Mesenchymal stem cell (in vitro differentiated cells and primary cell): Measurements from ENCODE around the gene LIG1.

Experiments used
- DNase-seq: peaks from one replicate; pipeline ENCODE4 v3.0.0-alpha.2; 2013
- H2AFZ ChIP-seq: one replicate; pipeline ENCODE4 v1.6.1; 2013; ENCODE audit warnings: low read depth, mild to moderate bottlenecking, control low read depth, inconsistent platforms, low read length, moderate library complexity
- H2AK5ac ChIP-seq: 2 replicates; pipeline ENCODE4 v1.6.1; 2013; ENCODE audit warnings: low read length, moderate library complexity, mild to moderate bottlenecking, inconsistent platforms; ENCODE audit not compliant: severe bottlenecking
- H2BK120ac ChIP-seq: one replicate; pipeline ENCODE4 v1.6.1; 2013; ENCODE audit warnings: low read depth, mild to moderate bottlenecking, inconsistent platforms, low read length, moderate library complexity
- H2BK12ac ChIP-seq, 2 experiments: one replicate each; pipeline ENCODE4 v1.6.1; 2013; ENCODE audit warnings: inconsistent platforms in 2 of 2, low read length in 2 of 2, mild to moderate bottlenecking in 2 of 2, moderate library complexity in 2 of 2, control low read depth in 1 of 2
- H2BK15ac ChIP-seq: one replicate; pipeline ENCODE4 v1.6.1; 2013; ENCODE audit warnings: mild to moderate bottlenecking, low read depth, inconsistent platforms; ENCODE audit not compliant: poor library complexity, severe bottlenecking
- H2BK5ac ChIP-seq: 2 replicates; pipeline ENCODE4 v1.6.1; 2013; ENCODE audit warnings: low read depth, mild to moderate bottlenecking, low read length, control low read depth, inconsistent platforms; ENCODE audit not compliant: poor library complexity, severe bottlenecking
- H3K14ac ChIP-seq, 2 experiments: one replicate each; pipeline ENCODE4 v1.6.1; 2013; ENCODE audit warnings: inconsistent platforms in 2 of 2, low read length in 2 of 2, control low read depth in 1 of 2, mild to moderate bottlenecking in 1 of 2, moderate library complexity in 1 of 2
- H3K18ac ChIP-seq, 2 experiments: one replicate each; pipeline ENCODE4 v1.6.1; 2013; ENCODE audit warnings: inconsistent platforms in 2 of 2, low read length in 2 of 2, control low read depth in 1 of 2, low read depth in 1 of 2, mild to moderate bottlenecking in 1 of 2
- H3K23ac ChIP-seq, 2 experiments: one replicate each; pipeline ENCODE4 v1.6.1; 2013; ENCODE audit warnings: inconsistent platforms in 2 of 2, low read length in 2 of 2, mild to moderate bottlenecking in 2 of 2, moderate library complexity in 2 of 2, control low read depth in 1 of 2
- H3K27ac ChIP-seq: 2 replicates; pipeline ENCODE4 v1.5.1; 2013; ENCODE audit warnings: mild to moderate bottlenecking, moderate library complexity, low read length, control low read depth, inconsistent platforms; ENCODE audit not compliant: poor library complexity, severe bottlenecking
- H3K27me3 ChIP-seq, 2 experiments: 2 replicates each; pipeline versions ENCODE4 v1.6.1 to v1.7.0; 2013; ENCODE audit warnings: low read length in 2 of 2, mild to moderate bottlenecking in 2 of 2, moderate library complexity in 2 of 2, control low read depth in 1 of 2, inconsistent platforms in 1 of 2; ENCODE audit not compliant: control insufficient read depth in 1 of 2, insufficient read depth in 1 of 2
- H3K36me3 ChIP-seq, 2 experiments: 2 replicates each; pipeline versions ENCODE4 v1.6.1 to v1.7.0; 2013; ENCODE audit warnings: low read length in 2 of 2, control low read depth in 1 of 2, inconsistent platforms in 1 of 2, low read depth in 1 of 2, mild to moderate bottlenecking in 1 of 2; ENCODE audit not compliant: insufficient read depth in 2 of 2, control insufficient read depth in 1 of 2
- H3K4ac ChIP-seq, 2 experiments: one replicate each; pipeline ENCODE4 v1.6.1; 2013; ENCODE audit warnings: inconsistent platforms in 2 of 2, low read length in 2 of 2, mild to moderate bottlenecking in 2 of 2, moderate library complexity in 2 of 2, control low read depth in 1 of 2, low read depth in 1 of 2
- H3K4me1 ChIP-seq: 2 replicates; pipeline ENCODE4 v1.6.1; 2013; ENCODE audit warnings: low read depth, low read length, control low read depth; ENCODE audit not compliant: control insufficient read depth, insufficient read depth
- H3K4me2 ChIP-seq: 2 replicates; pipeline ENCODE4 v1.6.1; 2013; ENCODE audit warnings: low read length, mild to moderate bottlenecking, inconsistent platforms; ENCODE audit not compliant: poor library complexity, severe bottlenecking
- H3K4me3 ChIP-seq, 2 experiments: 2 replicates each; pipeline versions ENCODE4 v1.5.1 to v1.7.0; 2013; ENCODE audit warnings: low read length in 2 of 2, mild to moderate bottlenecking in 2 of 2, control low read depth in 1 of 2, low read depth in 1 of 2; ENCODE audit not compliant: insufficient read depth in 1 of 2
- H3K79me1 ChIP-seq: replicated peaks from 2 replicates; pipeline ENCODE4 v1.6.1; 2013; ENCODE audit warnings: mild to moderate bottlenecking, control low read depth, low read length, inconsistent platforms; ENCODE audit not compliant: poor library complexity, severe bottlenecking
- H3K9ac ChIP-seq: 2 replicates; pipeline ENCODE4 v1.7.0; 2013; ENCODE audit warnings: mild to moderate bottlenecking, low read length, moderate library complexity
- H3K9me3 ChIP-seq: 2 replicates; pipeline ENCODE4 v1.7.0; 2013; ENCODE audit warnings: mild to moderate bottlenecking, low read length; ENCODE audit not compliant: control insufficient read depth
- H4K8ac ChIP-seq: one replicate; pipeline ENCODE4 v1.6.1; 2013; ENCODE audit warnings: inconsistent platforms, mild to moderate bottlenecking, low read length, moderate library complexity
- H4K91ac ChIP-seq: one replicate; pipeline ENCODE4 v1.6.1; 2013; ENCODE audit warnings: mild to moderate bottlenecking, low read length, inconsistent platforms
- WGBS: methylation state at CpG from one replicate; pipeline ENCODE4 v1.1.7; 2013; ENCODE audit warnings: mixed read lengths; 5-methylcytosine and 5-hydroxymethylcytosine counted together

The LIG1 gene

GRCh38 chr19:48186541-48186991 is 16.4 kb upstream of the LIG1 start:
- no peak overlapping the region for H2AK5ac ChIP-seq
- no peak overlapping the region for H2BK12ac ChIP-seq
- H3K23ac ChIP-seq = no peak overlapping the region
- no peak overlapping the region for H2BK5ac ChIP-seq
- 93% methylated on average over 6 of the region's 8 CpGs for WGBS
- peaks cover 12 to 30% of the 10 kb centered on the region in 2 experiments for H3K36me3 ChIP-seq
- no peak overlapping the region for H4K8ac ChIP-seq
- peaks cover 3% of the 10 kb centered on the region for H3K79me1 ChIP-seq
- H3K27me3 ChIP-seq = no peaks in the 10 kb centered on the region
- H3K27ac ChIP-seq = no peak overlapping the region
- H2AFZ ChIP-seq = no peak overlapping the region
- H3K4me2 ChIP-seq = no peak overlapping the region
- no peak overlapping the region for H3K4me3 ChIP-seq
- H3K4me1 ChIP-seq = no peaks in the 10 kb centered on the region
- DNase-seq = no peak
- H4K91ac ChIP-seq = no peak overlapping the region
- no peak overlapping the region for H3K4ac ChIP-seq
- no peak overlapping the region for H3K14ac ChIP-seq
- no peak overlapping the region for H3K18ac ChIP-seq
- H2BK15ac ChIP-seq = no peak overlapping the region
- peaks cover 6% of the 10 kb centered on the region for H3K9me3 ChIP-seq
- H3K9ac ChIP-seq = no peak overlapping the region
- no peak overlapping the region for H2BK120ac ChIP-seq

GRCh38 chr19:48186015-48186414 is 15.9 kb upstream of the LIG1 start:
- H3K4me3 ChIP-seq = no peak overlapping the region
- H3K14ac ChIP-seq = no peak overlapping the region
- H2BK5ac ChIP-seq = no peak overlapping the region
- H3K4me1 ChIP-seq = no peaks in the 10 kb centered on the region
- H3K9ac ChIP-seq = no peak overlapping the region
- no peak overlapping the region for H2BK15ac ChIP-seq
- no peak overlapping the region for H2AFZ ChIP-seq
- peaks cover 11% of the 10 kb centered on the region for H3K9me3 ChIP-seq
- H3K23ac ChIP-seq = no peak overlapping the region
- peaks cover 2% of the 10 kb centered on the region for H3K79me1 ChIP-seq
- peaks cover 12 to 36% of the 10 kb centered on the region in 2 experiments for H3K36me3 ChIP-seq
- DNase-seq = no peak
- no peak overlapping the region for H3K27ac ChIP-seq
- H2BK120ac ChIP-seq = no peak overlapping the region
- no peak overlapping the region for H3K18ac ChIP-seq
- H2BK12ac ChIP-seq = no peak overlapping the region
- 100% methylated on average over 3 of the region's 5 CpGs for WGBS
- no peak overlapping the region for H3K4ac ChIP-seq
- H3K27me3 ChIP-seq = no peaks in the 10 kb centered on the region
- H3K4me2 ChIP-seq = no peak overlapping the region
- H2AK5ac ChIP-seq = no peak overlapping the region
- no peak overlapping the region for H4K91ac ChIP-seq
- no peak overlapping the region for H4K8ac ChIP-seq

GRCh38 chr19:48183356-48183755 is 13.2 kb upstream of the LIG1 start:
- no peak overlapping the region for H3K4ac ChIP-seq
- H4K91ac ChIP-seq = no peak overlapping the region
- WGBS = 98% methylated on average over 8 of the region's 9 CpGs
- no peak for DNase-seq
- no peak overlapping the region for H2BK120ac ChIP-seq
- no peak overlapping the region for H3K27ac ChIP-seq
- H3K14ac ChIP-seq = no peak overlapping the region
- H2BK12ac ChIP-seq = no peak overlapping the region
- peaks cover 13% of the 10 kb centered on the region for H3K9me3 ChIP-seq
- H2AK5ac ChIP-seq = no peak overlapping the region
- no peak overlapping the region for H4K8ac ChIP-seq
- H3K23ac ChIP-seq = no peak overlapping the region
- no peak overlapping the region for H3K4me2 ChIP-seq
- no peaks in the 10 kb centered on the region for H3K4me1 ChIP-seq
- H2BK5ac ChIP-seq = no peak overlapping the region
- H3K9ac ChIP-seq = no peak overlapping the region
- peaks cover 11 to 35% of the 10 kb centered on the region in 2 experiments for H3K36me3 ChIP-seq
- H3K18ac ChIP-seq = no peak overlapping the region
- no peak overlapping the region for H2BK15ac ChIP-seq
- H3K79me1 ChIP-seq = peaks cover 2% of the 10 kb centered on the region
- H2AFZ ChIP-seq = no peak overlapping the region
- H3K4me3 ChIP-seq = no peak overlapping the region
- H3K27me3 ChIP-seq = no peaks in the 10 kb centered on the region

GRCh38 chr19:48182434-48182833 is 12.3 kb upstream of the LIG1 start:
- no peak overlapping the region for H3K23ac ChIP-seq
- H2BK15ac ChIP-seq = no peak overlapping the region
- H2AK5ac ChIP-seq = no peak overlapping the region
- H3K14ac ChIP-seq = no peak overlapping the region
- H2AFZ ChIP-seq = no peak overlapping the region
- WGBS = 96% methylated on average over 38 of the region's 38 CpGs
- H3K18ac ChIP-seq = no peak overlapping the region
- H2BK5ac ChIP-seq = no peak overlapping the region
- H3K4me3 ChIP-seq = peak overlapping the region in 1 of 2 experiments; percentile 30
- H3K27me3 ChIP-seq = no peaks in the 10 kb centered on the region
- H4K8ac ChIP-seq = no peak overlapping the region
- H3K79me1 ChIP-seq = peaks cover 7% of the 10 kb centered on the region
- H3K9me3 ChIP-seq = peaks cover 13% of the 10 kb centered on the region
- no peak overlapping the region for H3K27ac ChIP-seq
- peaks cover 8 to 35% of the 10 kb centered on the region in 2 experiments for H3K36me3 ChIP-seq
- no peaks in the 10 kb centered on the region for H3K4me1 ChIP-seq
- no peak for DNase-seq
- H2BK120ac ChIP-seq = no peak overlapping the region
- H3K4ac ChIP-seq = no peak overlapping the region
- H4K91ac ChIP-seq = peak overlapping the region; percentile 24
- no peak overlapping the region for H2BK12ac ChIP-seq
- no peak overlapping the region for H3K4me2 ChIP-seq
- no peak overlapping the region for H3K9ac ChIP-seq
